Activated naive CD8-positive, alpha-beta T cell (primary cell): ENCODE measurements around the gene CLEC2D.
"Not testable (repeated sequence)": the region's sequence is repeated elsewhere in the genome, so short reads cannot be mapped to it uniquely, and the experiment has no call there.

Source experiments
- H3K27ac Mint-ChIP-seq: one replicate; pipeline ENCODE4 v1.8.0; 2021; ENCODE audit warnings: mixed read lengths
- H3K27me3 Mint-ChIP-seq: one replicate; pipeline ENCODE4 v1.8.0; 2021; ENCODE audit warnings: mixed read lengths
- H3K36me3 Mint-ChIP-seq: one replicate; pipeline ENCODE4 v1.8.0; 2021; ENCODE audit warnings: mixed read lengths
- H3K4me1 Mint-ChIP-seq: one replicate; pipeline ENCODE4 v1.8.0; 2021; ENCODE audit warnings: low read depth, mixed read lengths
- H3K4me3 Mint-ChIP-seq: one replicate; pipeline ENCODE4 v1.8.0; 2021; ENCODE audit warnings: mild to moderate bottlenecking, mixed read lengths
- H3K9me3 Mint-ChIP-seq: one replicate; pipeline ENCODE4 v1.8.0; 2021; ENCODE audit warnings: low read depth, mixed read lengths

The CLEC2D gene, protein sequence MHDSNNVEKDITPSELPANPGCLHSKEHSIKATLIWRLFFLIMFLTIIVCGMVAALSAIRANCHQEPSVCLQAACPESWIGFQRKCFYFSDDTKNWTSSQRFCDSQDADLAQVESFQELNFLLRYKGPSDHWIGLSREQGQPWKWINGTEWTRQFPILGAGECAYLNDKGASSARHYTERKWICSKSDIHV

DNA sequence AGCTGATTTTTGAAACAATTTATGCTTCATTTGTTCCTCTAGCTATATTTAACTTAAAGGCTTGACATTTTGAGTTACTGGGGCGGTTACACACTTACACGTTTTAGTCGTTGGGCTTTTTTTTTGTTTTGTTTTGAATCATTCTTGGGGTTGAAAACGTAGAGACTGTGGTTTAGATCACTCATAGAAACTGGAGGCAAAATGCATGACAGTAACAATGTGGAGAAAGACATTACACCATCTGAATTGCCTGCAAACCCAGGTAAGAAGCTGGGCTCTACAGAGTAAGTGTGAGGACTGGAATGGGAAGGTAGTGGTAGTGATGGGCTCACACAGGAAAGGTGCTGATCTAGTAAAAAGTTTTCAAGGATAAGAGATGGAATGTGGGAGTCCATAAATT lies at the start of gene CLEC2D:
CLEC2D (plus strand) TSS at position 180 of the 400 bp plus-strand sequence; CDS start at position 202, 22 bp downstream.
- peak within 1 kb of the TSS; percentile 99 for H3K27ac Mint-ChIP-seq
- peaks cover 52% of the 10 kb centered on the region for H3K36me3 Mint-ChIP-seq
- peaks cover 42% of the 10 kb centered on the region for H3K4me1 Mint-ChIP-seq
- no peaks in the 10 kb centered on the region for H3K27me3 Mint-ChIP-seq
- peak within 1 kb of the TSS; percentile 98 for H3K4me3 Mint-ChIP-seq
- peaks cover under 1% of the 10 kb centered on the region for H3K9me3 Mint-ChIP-seq

DNA sequence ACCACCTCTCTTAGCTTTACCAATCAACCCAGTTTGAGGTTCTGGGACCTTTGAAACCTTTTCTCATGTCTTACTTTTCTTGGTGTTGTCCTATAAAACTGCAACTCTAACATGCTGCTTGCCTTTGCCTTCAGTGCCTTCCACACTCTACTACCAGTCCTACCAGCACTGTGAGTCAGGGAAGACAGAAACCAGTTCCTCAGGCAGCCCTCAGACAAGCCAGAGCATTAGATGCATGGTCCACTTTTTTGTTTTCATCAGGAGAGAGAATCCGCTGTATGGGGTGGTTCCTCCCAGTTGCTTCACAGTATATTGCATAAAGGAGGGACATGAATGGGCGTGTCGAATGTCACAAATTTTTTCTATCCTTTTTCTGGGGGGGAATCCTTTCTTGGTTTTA lies 44.5 kb upstream of the CLEC2D start:
- H3K27me3 Mint-ChIP-seq = no peaks in the 10 kb centered on the region
- no peak overlapping the region for H3K4me3 Mint-ChIP-seq
- peaks cover 5% of the 10 kb centered on the region for H3K9me3 Mint-ChIP-seq
- peaks cover 9% of the 10 kb centered on the region for H3K4me1 Mint-ChIP-seq
- peaks cover 16% of the 10 kb centered on the region for H3K36me3 Mint-ChIP-seq
- no peak overlapping the region for H3K27ac Mint-ChIP-seq

DNA sequence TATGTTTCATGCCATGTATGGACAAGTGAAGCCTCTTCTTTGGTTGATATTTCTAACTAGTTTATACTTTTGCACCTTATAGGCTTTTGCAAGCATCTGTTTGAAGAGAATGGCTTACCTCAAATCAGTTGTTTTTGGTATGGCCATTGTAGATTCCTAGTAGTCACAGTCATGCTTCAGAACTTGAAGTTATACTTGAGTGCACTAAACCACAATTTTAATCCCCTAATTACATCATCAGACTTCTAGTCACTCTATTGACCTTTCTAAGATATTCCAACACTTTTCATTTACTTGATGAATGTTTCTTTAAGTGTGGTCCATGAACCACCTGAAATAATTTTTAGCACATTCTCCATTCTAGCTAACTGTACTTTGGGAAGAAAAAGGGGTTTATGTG lies 43.2 kb upstream of the CLEC2D start:
- Mint-ChIP-seq H3K27me3 (no peaks in the 10 kb centered on the region), H3K4me1 (peaks cover 12% of the 10 kb centered on the region), H3K36me3 (peaks cover 16% of the 10 kb centered on the region), H3K9me3 (peaks cover 5% of the 10 kb centered on the region), H3K4me3 (no peak overlapping the region), H3K27ac (no peak overlapping the region)

DNA sequence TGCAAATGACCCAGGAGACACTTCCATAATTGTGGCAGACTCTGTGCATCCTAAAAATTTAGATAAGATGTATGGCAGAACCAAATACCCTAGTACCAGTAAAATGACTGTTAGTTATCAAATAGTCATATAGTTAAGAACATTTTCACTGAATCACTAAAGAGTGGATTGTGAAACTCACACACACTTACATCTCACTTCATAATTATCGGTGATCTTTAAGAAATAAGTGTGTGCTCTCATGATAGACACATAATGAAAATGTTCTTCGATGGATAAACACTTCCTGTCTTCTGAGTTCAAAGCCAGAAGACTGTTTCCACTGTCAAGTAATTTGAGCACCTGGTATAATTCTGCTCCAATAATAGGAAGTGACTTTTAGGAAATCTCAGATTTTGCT lies 42.7 kb upstream of the CLEC2D start:
- Mint-ChIP-seq H3K9me3 (peaks cover 5% of the 10 kb centered on the region), H3K27me3 (no peaks in the 10 kb centered on the region), H3K4me3 (no peak overlapping the region), H3K27ac (no peak overlapping the region), H3K4me1 (peaks cover 12% of the 10 kb centered on the region), H3K36me3 (peaks cover 17% of the 10 kb centered on the region)

DNA sequence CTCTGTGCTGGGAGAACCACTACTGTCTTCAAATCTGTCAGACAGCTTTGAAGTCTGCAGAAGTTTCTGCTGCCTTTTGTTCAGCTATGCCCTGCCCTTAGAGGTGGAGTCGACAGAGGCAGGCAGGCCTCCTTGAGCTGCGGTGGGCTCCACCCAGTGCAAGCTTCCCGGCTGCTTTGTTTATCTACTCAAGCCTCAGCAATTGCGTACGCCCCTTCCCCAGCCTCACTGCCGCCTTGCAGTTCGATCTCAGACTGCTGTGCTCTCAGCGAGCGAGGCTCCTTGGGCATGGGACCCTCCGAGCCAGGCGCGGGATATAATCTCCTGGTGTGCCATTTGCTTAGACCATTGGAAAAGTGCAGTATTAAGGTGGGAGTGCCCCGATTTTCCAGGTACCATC lies 36.7 kb upstream of the CLEC2D start:
- H3K4me1 Mint-ChIP-seq = peaks cover 55% of the 10 kb centered on the region

DNA sequence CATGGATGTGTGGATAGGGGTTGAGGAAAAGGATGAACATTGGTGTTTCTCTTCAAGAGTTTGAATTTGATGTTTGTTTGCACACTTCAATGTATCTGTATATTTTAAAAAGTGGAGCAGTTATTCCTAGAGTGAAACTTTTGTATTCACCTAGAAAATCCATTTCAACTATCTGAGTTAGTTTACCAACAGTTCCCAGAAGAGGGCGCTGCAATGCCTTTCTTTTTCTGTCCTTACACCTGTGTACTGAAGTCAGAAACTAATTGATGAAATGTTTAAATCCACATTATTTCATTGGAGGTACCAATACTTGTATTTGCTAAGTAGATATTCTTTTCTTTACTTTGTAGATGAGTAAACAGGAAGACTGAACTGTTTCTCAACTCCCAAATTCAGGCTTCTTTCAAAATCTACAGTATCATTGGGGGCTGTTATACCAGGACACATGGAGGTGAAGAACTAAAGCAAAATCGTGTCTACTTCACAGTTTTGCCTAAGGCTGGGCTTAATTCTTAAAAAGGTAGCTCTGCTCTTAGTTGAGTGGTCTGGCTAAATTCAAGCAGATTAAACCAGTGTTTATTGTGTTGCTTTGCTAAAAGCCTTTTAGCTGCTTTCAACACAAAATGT lies 35.2 kb upstream of the CLEC2D start:
- Mint-ChIP-seq H3K27ac (peak overlapping the region; percentile 94), H3K4me1 (peaks cover 67% of the 10 kb centered on the region), H3K36me3 (peaks cover 13% of the 10 kb centered on the region), H3K27me3 (no peaks in the 10 kb centered on the region), H3K9me3 (no peaks in the 10 kb centered on the region), H3K4me3 (peak overlapping the region; percentile 74)

More for the DNA sequence above, 36.7 kb upstream of the CLEC2D start:
- Mint-ChIP-seq H3K4me3 (no peak overlapping the region), H3K27me3 (no peaks in the 10 kb centered on the region), H3K27ac (peak overlapping the region; percentile 28), H3K36me3 (peaks cover 13% of the 10 kb centered on the region), H3K9me3 (no peaks in the 10 kb centered on the region)

DNA sequence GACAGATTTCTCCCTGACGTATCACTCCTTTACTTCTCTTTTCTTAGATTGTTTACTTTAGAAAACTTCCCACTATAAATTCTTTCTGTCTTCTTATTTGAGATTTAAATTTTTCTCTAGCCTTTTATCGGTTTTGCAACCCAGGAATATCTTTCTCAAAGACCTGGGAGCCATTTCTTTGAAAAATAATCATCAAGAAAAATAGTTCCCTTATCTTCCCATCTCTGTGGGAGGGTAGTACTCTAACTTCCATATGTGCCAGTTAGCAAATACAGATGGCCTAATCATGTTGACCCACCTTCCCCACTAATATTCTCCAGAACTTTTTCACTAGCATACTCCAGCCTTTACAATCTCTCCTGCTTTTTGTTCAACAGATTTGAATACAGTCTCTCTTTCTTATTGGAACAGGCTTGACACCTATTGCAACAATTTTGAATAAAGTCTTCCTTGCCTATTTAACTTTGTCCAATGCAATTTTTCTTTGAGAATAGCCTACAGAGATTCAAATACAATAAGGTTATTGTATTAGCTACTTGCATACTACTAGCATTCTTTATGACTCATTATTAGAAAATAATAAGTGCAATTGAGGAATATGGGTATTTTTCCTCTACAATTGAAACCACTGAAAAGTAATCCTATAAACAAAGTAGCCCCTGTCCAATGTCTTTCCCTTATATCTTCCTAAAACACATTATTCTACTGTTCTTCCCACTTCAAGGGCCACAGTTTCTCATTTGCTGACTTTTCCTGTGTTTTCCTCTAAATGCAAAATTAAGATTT lies 34.4 kb upstream of the CLEC2D start:
- peak overlapping the region; percentile 94 for H3K27ac Mint-ChIP-seq
- peak overlapping the region; percentile 33 for H3K4me3 Mint-ChIP-seq
- H3K4me1 Mint-ChIP-seq = peaks cover 72% of the 10 kb centered on the region

DNA sequence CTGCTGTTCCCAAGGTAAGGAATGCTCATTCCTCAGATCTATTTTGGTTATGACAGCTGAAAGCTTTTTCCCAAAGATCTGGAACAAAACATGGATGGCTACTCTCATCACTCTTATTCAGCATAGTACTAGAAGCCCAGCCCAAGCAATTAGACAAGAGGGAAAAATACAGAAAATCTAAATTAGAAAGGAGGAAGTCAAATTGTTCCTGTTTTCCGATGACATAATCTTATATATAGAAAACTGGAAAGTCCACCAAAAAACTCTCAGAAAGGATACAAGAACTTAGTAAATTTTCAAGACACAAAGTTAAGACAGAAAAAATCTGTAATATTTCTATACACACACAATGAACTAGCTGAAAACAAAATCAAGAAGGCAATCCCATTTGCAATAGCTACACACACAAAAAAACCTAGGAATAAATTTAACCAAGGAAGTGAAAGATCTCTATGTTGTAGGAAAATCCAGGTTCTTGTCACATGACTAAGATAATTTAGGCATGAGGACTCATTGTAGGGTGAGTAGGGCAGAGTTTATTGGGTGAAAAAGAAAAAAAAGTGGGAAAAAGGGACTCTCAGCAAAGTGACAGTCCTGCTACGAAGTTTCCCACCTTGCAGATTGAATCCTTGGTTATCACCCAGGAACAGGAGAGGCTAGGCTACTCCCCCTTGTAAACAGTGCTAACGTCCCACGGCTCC lies 33.2 kb upstream of the CLEC2D start:
- Mint-ChIP-seq H3K4me1 (peaks cover 72% of the 10 kb centered on the region), H3K4me3 (no peak overlapping the region), H3K27ac (peak overlapping the region; percentile 94), H3K27me3 (no peaks in the 10 kb centered on the region), H3K9me3 (no peaks in the 10 kb centered on the region), H3K36me3 (peaks cover 14% of the 10 kb centered on the region)

More for the DNA sequence above, 34.4 kb upstream of the CLEC2D start:
- Mint-ChIP-seq H3K9me3 (no peaks in the 10 kb centered on the region), H3K27me3 (no peaks in the 10 kb centered on the region), H3K36me3 (peaks cover 14% of the 10 kb centered on the region)

DNA sequence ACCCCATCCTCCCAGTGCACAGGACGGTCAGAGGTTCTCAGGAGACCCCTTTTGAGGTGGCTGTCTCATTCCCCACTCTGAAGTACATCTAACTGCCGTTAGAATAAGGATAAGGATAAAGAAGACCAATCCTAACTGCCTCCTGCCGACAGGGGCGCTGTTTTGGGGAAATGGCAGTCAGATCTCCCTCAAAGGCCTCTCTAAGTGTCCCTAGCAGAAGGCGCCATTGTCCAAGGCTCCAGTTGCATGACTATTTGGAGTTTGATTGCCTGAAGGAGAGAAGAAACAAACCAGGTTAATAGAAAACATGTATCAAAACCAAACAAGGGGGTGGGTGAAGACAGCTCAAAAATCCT lies 32.7 kb upstream of the CLEC2D start:
- Mint-ChIP-seq H3K27ac (peak overlapping the region; percentile 94), H3K4me1 (peaks cover 74% of the 10 kb centered on the region), H3K36me3 (peaks cover 12% of the 10 kb centered on the region), H3K4me3 (no peak overlapping the region), H3K9me3 (no peaks in the 10 kb centered on the region), H3K27me3 (no peaks in the 10 kb centered on the region)

DNA sequence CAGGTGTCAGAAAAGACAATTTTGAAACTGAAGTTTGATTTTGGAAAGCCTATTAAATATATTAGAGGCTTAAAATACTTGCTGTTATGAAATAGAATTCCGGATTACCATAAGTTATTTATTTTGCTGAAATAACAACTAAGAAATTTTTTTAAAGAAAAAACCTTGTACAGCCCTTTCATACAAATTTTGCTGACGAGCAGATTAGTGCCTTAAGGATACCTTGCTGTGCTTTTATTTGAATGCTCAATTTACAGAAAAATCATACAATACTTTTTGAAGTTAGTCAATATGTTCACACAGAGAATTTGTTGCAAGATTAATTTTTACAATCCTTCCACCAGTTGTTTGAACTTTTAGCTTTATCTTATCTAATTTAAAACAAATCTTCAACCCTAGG lies 29.5 kb upstream of the CLEC2D start:
- peaks cover 76% of the 10 kb centered on the region for H3K4me1 Mint-ChIP-seq
- H3K27ac Mint-ChIP-seq = no peak overlapping the region
- no peaks in the 10 kb centered on the region for H3K27me3 Mint-ChIP-seq
- peaks cover 12% of the 10 kb centered on the region for H3K36me3 Mint-ChIP-seq
- H3K9me3 Mint-ChIP-seq = peaks cover 2% of the 10 kb centered on the region
- H3K4me3 Mint-ChIP-seq = no peak overlapping the region

DNA sequence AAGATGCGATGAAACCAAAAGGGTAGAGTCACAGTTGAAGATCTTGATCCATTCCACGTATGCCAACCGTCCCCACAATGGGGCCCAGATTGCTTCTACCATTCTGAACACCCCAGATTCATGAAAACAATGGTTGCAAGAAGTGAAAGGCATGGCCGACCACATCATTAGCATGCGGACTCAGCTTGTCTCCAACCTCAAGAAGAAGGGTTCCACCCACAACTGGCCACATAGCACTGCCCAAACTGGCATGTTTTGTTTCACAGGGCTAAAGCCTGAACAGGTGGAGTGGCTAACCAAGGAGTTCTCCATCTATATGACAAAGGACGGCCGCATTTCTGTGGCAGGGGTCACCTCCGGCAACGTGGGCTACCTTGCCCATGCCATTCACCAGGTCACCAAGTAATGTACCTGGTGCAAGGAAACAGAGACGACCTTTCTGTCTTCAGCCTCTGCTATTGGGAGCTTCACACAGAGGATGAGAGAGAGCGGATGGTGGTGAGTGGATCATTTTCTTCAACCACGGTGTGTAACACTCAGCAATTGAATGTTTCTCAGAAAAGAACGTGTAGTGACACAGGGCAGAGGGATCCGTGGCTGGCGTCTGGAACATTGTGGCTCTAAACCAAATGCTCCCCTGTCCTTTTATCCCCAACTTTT lies 26.8 kb upstream of the CLEC2D start:
- Mint-ChIP-seq H3K27me3 (no peaks in the 10 kb centered on the region), H3K36me3 (peaks cover 7% of the 10 kb centered on the region), H3K9me3 (peaks cover 7% of the 10 kb centered on the region), H3K4me3 (peak overlapping the region; percentile 44), H3K27ac (peak overlapping the region; percentile 89), H3K4me1 (peaks cover 70% of the 10 kb centered on the region)

DNA sequence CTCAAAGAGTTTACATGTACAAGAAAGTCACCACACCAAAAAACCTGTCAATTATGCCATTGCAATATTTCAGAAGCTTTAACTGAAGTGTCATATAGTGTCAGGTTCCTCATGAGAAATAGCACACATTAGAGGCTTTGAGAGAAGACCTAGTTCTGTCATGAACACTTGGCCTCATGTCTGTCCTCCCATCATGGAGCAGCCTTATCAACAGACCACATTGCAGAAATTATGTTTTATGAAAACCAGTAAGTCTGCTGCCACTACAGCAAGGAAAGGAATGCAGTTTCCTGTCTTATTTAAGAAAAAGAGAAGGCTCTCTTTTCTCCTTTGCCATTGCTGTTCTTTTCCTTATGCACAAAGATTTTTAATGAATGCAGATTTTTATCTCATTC lies 26.2 kb upstream of the CLEC2D start:
- no peaks in the 10 kb centered on the region for H3K27me3 Mint-ChIP-seq

DNA sequence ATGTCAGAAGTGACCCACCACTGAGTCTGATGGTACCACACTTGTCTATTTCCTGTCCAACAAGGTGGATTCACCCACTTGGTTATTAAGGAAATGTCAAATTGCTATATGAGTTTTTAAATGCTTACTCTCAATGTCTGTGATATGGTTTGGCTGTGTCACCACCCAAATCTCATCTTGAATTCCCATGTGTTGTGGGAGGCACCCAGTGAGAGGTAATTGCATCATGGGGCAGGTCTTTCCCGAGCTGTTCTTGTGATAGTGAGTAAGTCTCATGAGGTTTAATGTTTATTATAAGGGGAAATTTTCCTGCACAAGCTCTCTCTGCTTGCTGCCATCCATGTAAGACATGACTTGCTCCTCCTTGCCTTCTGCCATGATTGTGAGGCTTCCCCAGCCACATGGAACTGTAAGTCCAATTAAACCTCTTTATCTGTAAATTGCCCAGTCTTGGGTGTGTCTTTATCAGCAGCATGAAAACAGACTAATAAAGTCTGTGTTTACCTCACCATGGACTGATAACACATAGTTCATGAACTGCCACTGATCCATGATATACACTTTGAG lies 24.4 kb upstream of the CLEC2D start:
- peak overlapping the region; percentile 88 for H3K27ac Mint-ChIP-seq
- H3K4me3 Mint-ChIP-seq = peak overlapping the region; percentile 64
- H3K27me3 Mint-ChIP-seq, H3K36me3 Mint-ChIP-seq, H3K9me3 Mint-ChIP-seq: not testable (repeated sequence)
- peaks cover 53% of the 10 kb centered on the region for H3K4me1 Mint-ChIP-seq

More for the DNA sequence above, 26.2 kb upstream of the CLEC2D start:
- Mint-ChIP-seq H3K4me1 (peaks cover 67% of the 10 kb centered on the region), H3K27ac (peak overlapping the region; percentile 89), H3K9me3 (peaks cover 7% of the 10 kb centered on the region), H3K36me3 (peaks cover 7% of the 10 kb centered on the region), H3K4me3 (no peak overlapping the region)
